ENCODE results near the gene RCBTB2. TPM values are rescaled to one million over a fixed set of nuclear protein-coding genes. Genes with fewer than 3 reads are reported as not detected.
"Not testable (repeated sequence)": the region's sequence is repeated elsewhere in the genome, so short reads cannot be mapped to it uniquely, and the experiment has no call there.

The RCBTB2 gene
- total RNA-seq, 1 donor from 2014 or later: 2.0 TPM

- no peaks in the 10 kb centered on the region for H3K27me3 Mint-ChIP-seq (ENCODE audit: insufficient read depth)
- no peak overlapping the region for H3K4me3 Mint-ChIP-seq
- peaks cover 31% of the 10 kb centered on the region for H3K36me3 Mint-ChIP-seq (ENCODE audit: low read depth)
- peaks cover 24% of the 10 kb centered on the region for H3K4me1 Mint-ChIP-seq (ENCODE audit: low read depth)
- no peak overlapping the region for H3K27ac Mint-ChIP-seq
- H3K9me3 Mint-ChIP-seq: peaks cover 6% of the 10 kb centered on the region
- DNase-seq (ENCODE audit: low spot score): no peak
- intact Hi-C loops (cut with micrococcal nuclease): no loop called here
Observed at GRCh38 chr13:48486362-48486761, 46.5 kb downstream of the RCBTB2 start.

- peaks cover 31% of the 10 kb centered on the region for H3K36me3 Mint-ChIP-seq (ENCODE audit: low read depth)
- H3K4me1 Mint-ChIP-seq (ENCODE audit: low read depth): peaks cover 24% of the 10 kb centered on the region
- peaks cover 6% of the 10 kb centered on the region for H3K9me3 Mint-ChIP-seq
- no peak for DNase-seq (ENCODE audit: low spot score)
- no peak overlapping the region for H3K27ac Mint-ChIP-seq
- intact Hi-C loops (cut with micrococcal nuclease): no loop called here
- no peak overlapping the region for H3K4me3 Mint-ChIP-seq
- H3K27me3 Mint-ChIP-seq (ENCODE audit: insufficient read depth): no peaks in the 10 kb centered on the region
Observed at GRCh38 chr13:48485432-48485831, 47.4 kb downstream of the RCBTB2 start.

- no peaks in the 10 kb centered on the region for H3K27me3 Mint-ChIP-seq (ENCODE audit: insufficient read depth)
- no peak for DNase-seq (ENCODE audit: low spot score)
- H3K4me1 Mint-ChIP-seq (ENCODE audit: low read depth): peaks cover 16% of the 10 kb centered on the region
- H3K27ac Mint-ChIP-seq: no peak overlapping the region
- peaks cover 31% of the 10 kb centered on the region for H3K36me3 Mint-ChIP-seq (ENCODE audit: low read depth)
- peaks cover 6% of the 10 kb centered on the region for H3K9me3 Mint-ChIP-seq
- intact Hi-C loops (cut with micrococcal nuclease): no loop called here
- no peak overlapping the region for H3K4me3 Mint-ChIP-seq
Observed at GRCh38 chr13:48483575-48483974, 49.3 kb downstream of the RCBTB2 start.

GRCh38 chr13:48478391-48478790 is 54.5 kb downstream of the RCBTB2 start:
- H3K4me3 Mint-ChIP-seq: no peak overlapping the region
- no peaks in the 10 kb centered on the region for H3K9me3 Mint-ChIP-seq
- peaks cover 4% of the 10 kb centered on the region for H3K4me1 Mint-ChIP-seq (ENCODE audit: low read depth)
- intact Hi-C loops (cut with micrococcal nuclease): no loop called here
- DNase-seq (ENCODE audit: low spot score): no peak
- H3K36me3 Mint-ChIP-seq (ENCODE audit: low read depth): peaks cover 38% of the 10 kb centered on the region
- H3K27ac Mint-ChIP-seq: no peak overlapping the region
- H3K27me3 Mint-ChIP-seq (ENCODE audit: insufficient read depth): no peaks in the 10 kb centered on the region

- Mint-ChIP-seq H3K4me1 (ENCODE audit: low read depth) (peaks cover 4% of the 10 kb centered on the region), H3K9me3 (no peaks in the 10 kb centered on the region), H3K36me3 (ENCODE audit: low read depth) (peaks cover 36% of the 10 kb centered on the region), H3K4me3 (no peak overlapping the region), H3K27me3 (ENCODE audit: insufficient read depth) (no peaks in the 10 kb centered on the region), H3K27ac (no peak overlapping the region)
- intact Hi-C loops (cut with micrococcal nuclease): no loop called here
- DNase-seq (ENCODE audit: low spot score): no peak
Observed at GRCh38 chr13:48477191-48477855, 55.6 kb downstream of the RCBTB2 start.

GRCh38 chr13:48476686-48477085 is 56.2 kb downstream of the RCBTB2 start:
- H3K9me3 Mint-ChIP-seq: no peaks in the 10 kb centered on the region
- no peak overlapping the region for H3K4me3 Mint-ChIP-seq
- peaks cover 4% of the 10 kb centered on the region for H3K4me1 Mint-ChIP-seq (ENCODE audit: low read depth)
- peaks cover 36% of the 10 kb centered on the region for H3K36me3 Mint-ChIP-seq (ENCODE audit: low read depth)
- H3K27ac Mint-ChIP-seq: no peak overlapping the region
- intact Hi-C loops (cut with micrococcal nuclease): no loop called here
- H3K27me3 Mint-ChIP-seq (ENCODE audit: insufficient read depth): no peaks in the 10 kb centered on the region
- no peak for DNase-seq (ENCODE audit: low spot score)

- intact Hi-C loops (cut with micrococcal nuclease): no loop called here
- no peak for DNase-seq (ENCODE audit: low spot score)
- Mint-ChIP-seq H3K27ac (no peak overlapping the region), H3K27me3 (ENCODE audit: insufficient read depth) (no peaks in the 10 kb centered on the region), H3K4me1 (ENCODE audit: low read depth) (peaks cover 4% of the 10 kb centered on the region), H3K36me3 (ENCODE audit: low read depth) (peaks cover 38% of the 10 kb centered on the region), H3K9me3 (no peaks in the 10 kb centered on the region), H3K4me3 (no peak overlapping the region)
Observed at GRCh38 chr13:48476215-48476614, 56.7 kb downstream of the RCBTB2 start.

- Mint-ChIP-seq H3K4me3 (no peak overlapping the region), H3K27me3 (ENCODE audit: insufficient read depth) (no peaks in the 10 kb centered on the region), H3K9me3 (no peaks in the 10 kb centered on the region), H3K36me3 (ENCODE audit: low read depth) (peaks cover 38% of the 10 kb centered on the region), H3K4me1 (ENCODE audit: low read depth) (peaks cover 4% of the 10 kb centered on the region), H3K27ac (no peak overlapping the region)
- intact Hi-C loops (cut with micrococcal nuclease): no loop called here
- DNase-seq (ENCODE audit: low spot score): no peak
Observed at GRCh38 chr13:48475230-48475629, 57.6 kb downstream of the RCBTB2 start.

- Mint-ChIP-seq H3K27ac (no peak overlapping the region), H3K4me1 (ENCODE audit: low read depth) (no peaks in the 10 kb centered on the region), H3K36me3 (ENCODE audit: low read depth) (peaks cover 45% of the 10 kb centered on the region), H3K27me3 (ENCODE audit: insufficient read depth) (no peaks in the 10 kb centered on the region), H3K9me3 (peaks cover 8% of the 10 kb centered on the region), H3K4me3 (no peak overlapping the region)
- intact Hi-C loops (cut with micrococcal nuclease): no loop called here
- no peak for DNase-seq (ENCODE audit: low spot score)
Observed at GRCh38 chr13:48457578-48458242, 75.2 kb downstream of the RCBTB2 start.

GRCh38 chr13:48456546-48456945 is 76.3 kb downstream of the RCBTB2 start:
- Mint-ChIP-seq H3K27ac (no peak overlapping the region), H3K27me3 (ENCODE audit: insufficient read depth) (no peaks in the 10 kb centered on the region), H3K36me3 (ENCODE audit: low read depth) (peaks cover 47% of the 10 kb centered on the region), H3K9me3 (peaks cover 14% of the 10 kb centered on the region), H3K4me1 (ENCODE audit: low read depth) (no peaks in the 10 kb centered on the region), H3K4me3 (no peak overlapping the region)
- intact Hi-C loops (cut with micrococcal nuclease): no loop called here
- DNase-seq (ENCODE audit: low spot score): no peak

GRCh38 chr13:48451196-48451595 is 81.7 kb downstream of the RCBTB2 start:
- H3K27me3 Mint-ChIP-seq (ENCODE audit: insufficient read depth); DNase-seq (ENCODE audit: low spot score); intact Hi-C loops (cut with micrococcal nuclease); H3K4me3 Mint-ChIP-seq; H3K27ac Mint-ChIP-seq: not testable (repeated sequence)
- Mint-ChIP-seq H3K9me3 (peaks cover 28% of the 10 kb centered on the region), H3K36me3 (ENCODE audit: low read depth) (peaks cover 32% of the 10 kb centered on the region), H3K4me1 (ENCODE audit: low read depth) (peaks cover 20% of the 10 kb centered on the region)

- DNase-seq (ENCODE audit: low spot score): no peak
- Mint-ChIP-seq H3K4me1 (ENCODE audit: low read depth) (peaks cover 21% of the 10 kb centered on the region), H3K27ac (no peak overlapping the region), H3K9me3 (peaks cover 28% of the 10 kb centered on the region), H3K27me3 (ENCODE audit: insufficient read depth) (no peaks in the 10 kb centered on the region), H3K36me3 (ENCODE audit: low read depth) (peaks cover 30% of the 10 kb centered on the region), H3K4me3 (no peak overlapping the region)
- intact Hi-C loops (cut with micrococcal nuclease): loop anchor here (10.0 kb wide), 1 partner anchor 45 kb away; no protein-coding TSS in a partner anchor
Observed at GRCh38 chr13:48449656-48450055, 83.2 kb downstream of the RCBTB2 start.

GRCh38 chr13:48448959-48449614 is 83.8 kb downstream of the RCBTB2 start:
- Mint-ChIP-seq H3K36me3 (ENCODE audit: low read depth) (peaks cover 30% of the 10 kb centered on the region), H3K9me3 (peaks cover 28% of the 10 kb centered on the region), H3K27ac (no peak overlapping the region), H3K4me1 (ENCODE audit: low read depth) (peaks cover 27% of the 10 kb centered on the region), H3K27me3 (ENCODE audit: insufficient read depth) (no peaks in the 10 kb centered on the region), H3K4me3 (no peak overlapping the region)
- no peak for DNase-seq (ENCODE audit: low spot score)
- intact Hi-C loops (cut with micrococcal nuclease): loop anchor here (10.0 kb wide), 1 partner anchor 46 kb away; no protein-coding TSS in a partner anchor
